Esophagus muscularis mucosa (tissue), 4 donors: Measurements from ENCODE around the gene FCGR2B. TPM values are rescaled to one million over a fixed set of nuclear protein-coding genes. Genes with fewer than 3 reads are reported as not detected.
"Not testable (repeated sequence)": the region's sequence is repeated elsewhere in the genome, so short reads cannot be mapped to it uniquely, and the experiment has no call there.

Experiments used
- DNase-seq: peaks from one replicate; pipeline ENCODE4 v3.0.0-alpha.2; 2017; ENCODE audit errors: extremely low spot score
- H3K27ac ChIP-seq, 4 donors: fragments of 200-600 bp; sonication (generic); replicated peaks in 1 of 4; 1 replicate in 3 of 4; 2 replicates in 1 of 4; pipeline ENCODE4 v1.5.1; 2016 to 2019; ENCODE audit warnings: mild to moderate bottlenecking in 1 of 4
- H3K27me3 ChIP-seq, 4 donors: fragments of 200-600 bp; sonication (generic); one replicate each; pipeline versions ENCODE4 v1.5.1 to v1.6.0; 2016 to 2019
- H3K36me3 ChIP-seq, 4 donors: fragments of 200-600 bp; sonication (generic); one replicate each; pipeline ENCODE4 v1.5.1; 2016 to 2019
- H3K4me1 ChIP-seq, 4 donors: fragments of 200-600 bp; sonication (generic); one replicate each; pipeline ENCODE4 v1.5.1; 2016 to 2019
- H3K4me3 ChIP-seq, 4 donors: fragments of 200-600 bp; sonication (generic); 1 replicate in 2 of 4; 2 replicates in 2 of 4; pipeline ENCODE4 v1.5.1; 2016 to 2019; ENCODE audit warnings: mild to moderate bottlenecking in 4 of 4, moderate library complexity in 1 of 4
- H3K9me3 ChIP-seq, 4 donors: fragments of 200-600 bp; sonication (generic); 1 replicate in 3 of 4; 2 replicates in 1 of 4; pipeline ENCODE4 v1.5.1; 2016 to 2019
- CTCF ChIP-seq, 3 experiments: fragments of 200-600 bp in 2 of 3; fragments of 450-650 bp in 1 of 3; sonication (generic) in 2 of 3; IDR thresholded peaks; one replicate each; pipeline ENCODE4 v1.5.1; 2017 to 2019; ENCODE audit warnings: antibody characterized with exemption in 3 of 3, mild to moderate bottlenecking in 2 of 3, moderate library complexity in 1 of 3
- EP300 ChIP-seq: sonication (generic); formaldehyde crosslinking; IDR thresholded peaks from one replicate; pipeline ENCODE4 v1.6.1; 2017; ENCODE audit warnings: antibody characterized with exemption
- POLR2A ChIP-seq: fragments of 450-650 bp; IDR thresholded peaks from one replicate; pipeline ENCODE4 v1.6.1; 2017; ENCODE audit warnings: antibody characterized with exemption, moderate library complexity, mild to moderate bottlenecking, low read depth
- POLR2AphosphoS5 ChIP-seq, 2 donors: sonication (generic); formaldehyde crosslinking; IDR thresholded peaks; one replicate each; pipeline ENCODE4 v1.6.1; 2017; ENCODE audit warnings: antibody characterized with exemption in 2 of 2
- WGBS: methylation state at CpG from one replicate; pipeline ENCODE4 v1.1.5; 2018; 5-methylcytosine and 5-hydroxymethylcytosine counted together
- intact Hi-C: fragments of 100-400 bp; cut with DNase I; formaldehyde crosslinking; loops from one replicate; pipeline ENCODE4 v1.15.1; 2023
- total RNA-seq, 4 donors: library from RNA; depleted of rRNA; stranded (reverse); fragments of >200 nt; gene quantifications; one replicate each; pipeline versions ENCODE4 v1.1.0 to v1.2.1, GENCODE V29; 2016

FCGR2B gene
- total RNA-seq, 4 donors from 2014 or later: 12.7 to 39.8 (median 27.0) TPM

GRCh38 chr1:161631076-161631475 lies 31.9 kb upstream of the FCGR2B start, which contains the start of gene FCGR3B:
Gene FCGR3B, minus strand, starts transcription at chr1:161631176. Its CDS starts 82 bp downstream, at chr1:161631094.
- Histone ChIP-seq H3K4me3 (no peak within 1 kb of the TSS), H3K36me3 (no peaks in the 10 kb centered on the region), H3K27me3 (no peaks in the 10 kb centered on the region), H3K4me1 (no peaks in the 10 kb centered on the region), H3K9me3 (no peaks in the 10 kb centered on the region), H3K27ac (no peak within 1 kb of the TSS)
- no peak for DNase-seq
- TF ChIP-seq POLR2AphosphoS5 (IDR thresholded peaks at IDR 0.05) (no peak), EP300 (no peak), CTCF (IDR thresholded peaks at IDR 0.05) (no peak), POLR2A (no peak)
- 94% methylated on average over 4 of the region's 4 CpGs for WGBS
- intact Hi-C loops: no loop called here

DNA sequence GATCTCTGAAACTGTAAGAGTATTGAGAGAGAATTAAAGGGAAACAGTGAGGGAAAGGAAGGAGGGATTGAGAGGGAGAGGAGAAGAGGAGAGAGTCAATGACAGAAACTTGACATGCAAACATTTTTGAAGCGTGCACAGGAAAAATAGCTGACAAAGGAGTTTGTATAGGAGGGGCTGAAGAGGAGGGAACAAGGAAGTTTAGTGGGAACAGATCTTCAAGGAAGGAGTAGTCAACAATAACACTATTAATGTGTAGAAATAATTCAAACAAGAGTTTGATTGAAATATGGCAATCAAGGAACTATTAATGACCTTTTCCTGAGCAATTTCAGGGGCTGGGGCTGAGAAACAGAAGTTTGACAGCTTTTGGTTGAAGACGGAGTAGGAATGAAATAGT lies 27.9 kb upstream of the FCGR2B start:
- H3K9me3 ChIP-seq, H3K4me3 ChIP-seq, H3K27me3 ChIP-seq, H3K36me3 ChIP-seq, H3K27ac ChIP-seq, H3K4me1 ChIP-seq, DNase-seq, intact Hi-C loops: not testable (repeated sequence)
- 73% methylated on average over 2 of the region's 2 CpGs for WGBS

- H3K9me3 ChIP-seq, DNase-seq, H3K27me3 ChIP-seq, H3K36me3 ChIP-seq, H3K4me1 ChIP-seq, H3K27ac ChIP-seq, H3K4me3 ChIP-seq, intact Hi-C loops: not testable (repeated sequence)
- WGBS: 0% methylated on average over 1 of the region's 1 CpG
These were observed 26.7 kb upstream of the FCGR2B start for GRCh38 chr1:161636189-161636782.

DNA sequence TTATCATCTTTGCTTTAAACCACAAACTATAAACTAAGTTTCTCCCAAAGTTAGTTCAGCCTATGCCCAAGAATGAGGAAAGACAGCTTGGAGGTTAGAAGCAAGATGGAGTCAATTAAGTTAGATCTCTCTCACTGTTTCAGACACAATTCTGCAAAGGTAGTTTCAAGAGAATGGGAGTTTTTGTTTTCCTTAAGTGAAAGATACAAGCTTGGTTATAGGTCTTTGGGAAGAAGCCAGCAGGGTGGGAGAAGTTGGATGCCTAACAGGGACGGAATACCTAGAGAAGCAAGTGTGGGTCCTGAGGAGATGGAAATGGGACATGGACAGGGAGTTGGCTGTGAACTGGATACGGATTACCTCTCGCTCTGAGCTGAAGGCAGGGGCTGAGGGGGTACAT lies 26.0 kb upstream of the FCGR2B start:
- H3K27me3 ChIP-seq, intact Hi-C loops: not testable (repeated sequence)

DNA sequence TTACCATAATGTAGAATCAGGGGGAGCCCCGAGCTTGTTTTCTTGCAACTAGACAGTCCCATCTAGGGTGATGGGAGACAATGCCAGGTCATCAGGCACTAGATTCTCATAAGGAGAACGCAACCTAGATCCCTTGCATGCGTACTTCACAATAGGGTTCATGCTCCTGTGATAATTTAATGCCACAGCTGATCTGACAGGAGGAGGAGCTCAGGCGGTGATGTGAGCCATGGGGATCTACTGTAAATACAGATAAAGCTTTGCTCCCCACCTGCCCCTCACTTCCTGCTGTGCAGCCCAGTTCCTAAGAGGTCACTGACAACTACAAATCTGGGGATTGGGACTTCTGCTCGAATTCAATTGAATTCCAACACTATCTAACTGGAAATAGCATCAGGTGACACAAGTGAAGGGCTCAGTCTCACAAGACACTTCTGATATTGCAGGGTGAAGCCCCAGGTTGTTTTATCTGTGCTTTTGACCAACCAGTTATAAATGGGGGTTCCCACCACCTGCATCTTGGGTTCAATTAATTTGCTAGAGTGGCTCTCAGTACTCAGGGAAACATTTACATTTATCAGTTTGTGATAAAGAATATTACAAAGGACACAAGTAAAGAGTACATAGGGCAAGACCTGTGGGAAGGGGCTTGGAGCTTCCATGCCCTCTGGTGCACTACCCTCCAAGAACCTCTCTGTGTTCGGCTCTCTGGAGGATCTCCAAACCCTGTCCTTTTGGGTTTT lies 24.5 kb upstream of the FCGR2B start:
- H3K27me3 ChIP-seq, H3K36me3 ChIP-seq, H3K27ac ChIP-seq, intact Hi-C loops, H3K4me3 ChIP-seq, H3K4me1 ChIP-seq, H3K9me3 ChIP-seq, DNase-seq: not testable (repeated sequence)
- WGBS: no CpG with 5 or more reads among the region's 6 CpGs

More for the DNA sequence above, 26.0 kb upstream of the FCGR2B start:
- not testable (repeated sequence) for H3K4me3 ChIP-seq, H3K36me3 ChIP-seq, H3K27ac ChIP-seq, H3K4me1 ChIP-seq, H3K9me3 ChIP-seq, DNase-seq
- WGBS: 90% methylated on average over 3 of the region's 3 CpGs

DNA sequence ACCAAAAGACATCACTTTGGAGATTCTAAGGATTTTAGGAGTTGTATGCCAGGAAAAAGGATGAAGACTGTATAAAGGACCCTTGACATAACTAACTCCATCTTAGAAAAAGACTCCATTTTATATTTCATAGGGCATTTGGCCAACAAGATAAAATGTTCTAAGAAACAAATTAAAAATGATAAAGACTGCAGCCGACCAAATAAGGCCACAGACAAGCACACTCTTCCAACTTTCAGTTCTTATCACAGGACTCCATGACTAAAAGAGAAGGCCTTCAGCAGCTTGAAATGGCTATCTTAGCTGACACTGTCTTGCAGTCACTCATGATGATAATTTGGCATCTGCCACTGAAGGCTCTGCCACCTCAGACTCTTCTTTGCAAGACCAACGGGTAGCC lies 23.7 kb upstream of the FCGR2B start:
- H3K27me3 ChIP-seq, intact Hi-C loops, H3K4me1 ChIP-seq, H3K4me3 ChIP-seq, H3K9me3 ChIP-seq, DNase-seq, H3K36me3 ChIP-seq, H3K27ac ChIP-seq: not testable (repeated sequence)
- no CpG with 5 or more reads among the region's 2 CpGs for WGBS

DNA sequence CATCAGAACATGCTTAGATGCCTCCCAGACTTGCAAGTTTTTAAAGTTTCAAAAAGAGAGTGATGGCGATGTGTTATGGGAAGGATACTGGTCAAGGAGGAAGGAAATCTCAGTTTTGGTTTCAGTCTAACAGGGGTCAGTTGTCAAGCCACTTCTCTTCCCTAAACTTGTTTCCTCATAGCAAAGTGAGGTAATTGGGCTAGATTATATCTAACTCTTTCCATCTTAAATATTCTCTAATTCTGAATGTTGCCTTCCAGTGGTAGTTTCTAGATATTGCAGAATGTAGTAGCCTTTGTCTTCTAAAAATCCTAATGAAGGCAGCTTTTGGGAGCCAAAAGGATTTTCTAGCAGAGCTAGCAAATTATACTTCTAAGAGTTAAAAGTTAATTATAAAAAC lies 20.2 kb upstream of the FCGR2B start:
- H3K4me1 ChIP-seq, H3K27ac ChIP-seq, H3K36me3 ChIP-seq, DNase-seq, H3K27me3 ChIP-seq, intact Hi-C loops, H3K4me3 ChIP-seq, H3K9me3 ChIP-seq: not testable (repeated sequence)
- WGBS: 80% methylated on average over 1 of the region's 1 CpG

DNA sequence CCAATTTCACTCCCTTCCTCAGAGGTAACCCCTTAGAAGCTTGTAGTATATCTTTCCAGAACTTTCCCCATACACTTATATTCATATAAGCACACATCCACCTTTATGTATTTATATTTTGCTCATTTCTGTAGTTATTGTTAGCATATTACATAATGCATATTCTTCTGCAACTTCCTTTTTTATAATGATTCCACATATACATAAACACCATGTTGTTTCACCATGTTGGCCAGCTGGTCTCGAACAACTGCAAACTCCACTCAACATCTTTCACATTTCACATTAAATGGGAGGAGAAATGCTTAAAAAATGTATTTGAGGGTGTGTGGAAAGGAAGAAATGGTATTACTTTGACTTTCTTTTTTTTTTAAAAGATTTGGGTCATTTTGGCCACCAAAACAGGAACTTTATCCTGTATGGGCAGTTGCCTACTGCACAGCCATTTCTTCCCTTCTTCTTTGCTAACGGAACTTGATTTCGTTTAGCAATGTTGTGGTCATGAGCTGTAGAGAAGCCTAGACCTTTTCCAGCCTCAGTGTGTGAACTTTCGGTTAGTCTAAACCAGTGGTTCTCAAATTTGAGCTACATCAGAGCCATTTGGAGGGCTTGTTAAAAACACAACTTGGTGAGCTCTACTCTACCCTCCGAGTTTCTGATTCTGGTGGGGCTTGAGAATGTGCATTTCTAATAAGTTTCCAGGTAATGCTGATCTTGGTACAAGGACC lies 19.3 kb upstream of the FCGR2B start:
- DNase-seq, intact Hi-C loops, H3K27ac ChIP-seq, H3K9me3 ChIP-seq, H3K36me3 ChIP-seq, H3K4me3 ChIP-seq, H3K27me3 ChIP-seq, H3K4me1 ChIP-seq: not testable (repeated sequence)
- WGBS: 68% methylated on average over 3 of the region's 5 CpGs

DNA sequence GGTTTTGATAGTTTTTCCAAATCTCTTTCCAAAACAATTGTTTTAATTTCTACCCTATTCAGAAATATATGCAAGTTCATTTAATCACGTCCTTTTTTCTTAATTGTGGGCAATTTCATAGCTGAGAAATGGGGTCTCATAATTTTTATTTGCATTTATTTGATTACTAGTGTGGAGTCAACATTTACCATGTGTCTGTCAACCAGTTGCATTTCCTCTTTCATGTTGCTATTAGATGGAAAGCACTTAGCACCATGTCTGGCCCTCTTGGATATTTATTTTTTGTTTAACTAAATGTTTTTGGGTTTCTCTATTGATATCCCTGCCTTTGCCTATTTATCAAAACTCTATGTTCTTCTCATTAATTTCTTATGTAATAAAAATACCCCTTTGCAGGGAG lies 18.1 kb upstream of the FCGR2B start:
- H3K27me3 ChIP-seq, H3K36me3 ChIP-seq, DNase-seq, H3K4me1 ChIP-seq, H3K4me3 ChIP-seq, H3K9me3 ChIP-seq, intact Hi-C loops, H3K27ac ChIP-seq: not testable (repeated sequence)
- WGBS: 39% methylated on average over 1 of the region's 1 CpG
